ENCODE data around the gene NTNG2.

The NTNG2 gene

GRCh38 chr9:132171702-132172101, 9.8 kb downstream of the NTNG2 start:
- TF ChIP-seq TAF1 (IDR thresholded peaks at IDR 0.05; ENCODE audit: borderline replicate concordance, insufficient read depth, low read length) (no peak), REST (IDR thresholded peaks at IDR 0.05; ENCODE audit: insufficient read depth in 1 of 2, low read depth in 2 of 2, low read length in 2 of 2) (no peak), SIN3A (IDR thresholded peaks at IDR 0.05; ENCODE audit: borderline replicate concordance, insufficient read depth, low read length) (no peak), FOXP2 (optimal IDR thresholded peaks at IDR 0.05; ENCODE audit: borderline replicate concordance, extremely low read depth, extremely low read length, insufficient read depth) (no peak), POLR2AphosphoS5 (IDR thresholded peaks at IDR 0.05; ENCODE audit: low read depth, low read length) (no peak)

GRCh38 chr9:132172185-132172584, 10.3 kb downstream of the NTNG2 start:
- no peak for TF ChIP-seq TAF1 (IDR thresholded peaks at IDR 0.05; ENCODE audit: borderline replicate concordance, insufficient read depth, low read length)
- TF ChIP-seq SIN3A (IDR thresholded peaks at IDR 0.05; ENCODE audit: borderline replicate concordance, insufficient read depth, low read length), result no peak
- TF ChIP-seq POLR2AphosphoS5 (IDR thresholded peaks at IDR 0.05; ENCODE audit: low read depth, low read length), result no peak
- TF ChIP-seq REST (IDR thresholded peaks at IDR 0.05; ENCODE audit: insufficient read depth in 1 of 2, low read depth in 2 of 2, low read length in 2 of 2), result no peak
- TF ChIP-seq FOXP2 (optimal IDR thresholded peaks at IDR 0.05; ENCODE audit: borderline replicate concordance, extremely low read depth, extremely low read length, insufficient read depth), result no peak

GRCh38 chr9:132175431-132175830, 13.6 kb downstream of the NTNG2 start:
- TF ChIP-seq POLR2AphosphoS5 (IDR thresholded peaks at IDR 0.05; ENCODE audit: low read depth, low read length) (no peak), REST (IDR thresholded peaks at IDR 0.05; ENCODE audit: insufficient read depth in 1 of 2, low read depth in 2 of 2, low read length in 2 of 2) (no peak), FOXP2 (optimal IDR thresholded peaks at IDR 0.05; ENCODE audit: borderline replicate concordance, extremely low read depth, extremely low read length, insufficient read depth) (no peak), SIN3A (IDR thresholded peaks at IDR 0.05; ENCODE audit: borderline replicate concordance, insufficient read depth, low read length) (no peak), TAF1 (IDR thresholded peaks at IDR 0.05; ENCODE audit: borderline replicate concordance, insufficient read depth, low read length) (no peak)

GRCh38 chr9:132176338-132176737, 14.5 kb downstream of the NTNG2 start:
- TF ChIP-seq FOXP2 (optimal IDR thresholded peaks at IDR 0.05; ENCODE audit: borderline replicate concordance, extremely low read depth, extremely low read length, insufficient read depth) (no peak), SIN3A (IDR thresholded peaks at IDR 0.05; ENCODE audit: borderline replicate concordance, insufficient read depth, low read length) (no peak), REST (IDR thresholded peaks at IDR 0.05; ENCODE audit: insufficient read depth in 1 of 2, low read depth in 2 of 2, low read length in 2 of 2) (no peak), TAF1 (IDR thresholded peaks at IDR 0.05; ENCODE audit: borderline replicate concordance, insufficient read depth, low read length) (no peak)

- TF ChIP-seq POLR2AphosphoS5 (IDR thresholded peaks at IDR 0.05; ENCODE audit: low read depth, low read length) (no peak), SIN3A (IDR thresholded peaks at IDR 0.05; ENCODE audit: borderline replicate concordance, insufficient read depth, low read length) (no peak), REST (IDR thresholded peaks at IDR 0.05; ENCODE audit: insufficient read depth in 1 of 2, low read depth in 2 of 2, low read length in 2 of 2) (peak in 1 of 2 experiments; percentile 22; a peak in 1 of 4 replicates)
These were observed 20.0 kb downstream of the NTNG2 start for GRCh38 chr9:132181796-132182313.
